Neural cell (in vitro differentiated cells): Measurements from ENCODE around the gene PACC1.

Experiments used
- CTCF ChIP-seq: fragments of 450-650 bp; IDR thresholded peaks from 2 replicates; pipeline ENCODE4 v1.5.1; 2014; ENCODE audit warnings: antibody characterized with exemption, mild to moderate bottlenecking, moderate library complexity; ENCODE audit not compliant: poor library complexity, severe bottlenecking
- EP300 ChIP-seq: fragments of 450-650 bp; conservative IDR thresholded peaks from 2 replicates; pipeline ENCODE4 v1.6.1; 2014; ENCODE audit warnings: antibody characterized with exemption, mild to moderate bottlenecking, moderate library complexity; ENCODE audit not compliant: poor library complexity, severe bottlenecking
- RAD21 ChIP-seq: fragments of 450-650 bp; conservative IDR thresholded peaks from 2 replicates; pipeline ENCODE4 v1.6.1; 2014; ENCODE audit warnings: antibody characterized with exemption, mild to moderate bottlenecking, moderate library complexity
- TAF1 ChIP-seq: IDR thresholded peaks from 2 replicates; pipeline ENCODE4 v1.6.1; 2012; ENCODE audit warnings: low read depth

GRCh38 chr1:212421165-212421564, 6.5 kb upstream of the PACC1 start:
- TF ChIP-seq EP300, result no peak
- no peak for TF ChIP-seq CTCF
- TF ChIP-seq RAD21, result no peak
- no peak for TF ChIP-seq TAF1
